Neural cell (in vitro differentiated cells): ENCODE results near the gene ZNF516. TPM values are rescaled to one million over a fixed set of nuclear protein-coding genes. Genes with fewer than 3 reads are reported as not detected.

Experiments
- H2AFZ ChIP-seq: fragments of 200-600, 300-800 bp; sonication (generic), shearing (Covaris generic); 2 replicates; pipeline ENCODE4 v1.6.0; 2014; ENCODE audit warnings: low read depth, mild to moderate bottlenecking, antibody characterized with exemption, low read length, moderate library complexity
- H3F3A ChIP-seq: fragments of 200-600 bp; shearing (Covaris generic); 2 replicates; pipeline ENCODE4 v1.6.1; 2016; ENCODE audit warnings: mild to moderate bottlenecking, moderate library complexity, mixed read lengths, antibody characterized with exemption, low read length; ENCODE audit not compliant: insufficient read depth, poor library complexity, severe bottlenecking
- H3K27ac ChIP-seq: fragments of 200-600, 300-800 bp; sonication (generic), shearing (Covaris generic); 2 replicates; pipeline ENCODE4 v1.5.1; 2014; ENCODE audit warnings: mild to moderate bottlenecking, low read length, moderate library complexity
- H3K27me3 ChIP-seq: fragments of 300-800, 200-600 bp; sonication (generic), shearing (Covaris generic); 2 replicates; pipeline ENCODE4 v1.6.0; 2014; ENCODE audit warnings: mild to moderate bottlenecking, low read depth, low read length, moderate library complexity; ENCODE audit not compliant: insufficient read depth
- H3K36me3 ChIP-seq: fragments of 300-800, 200-600 bp; sonication (generic), shearing (Covaris generic); 2 replicates; pipeline ENCODE4 v1.5.1; 2014; ENCODE audit warnings: mild to moderate bottlenecking, antibody characterized with exemption, low read length, moderate library complexity; ENCODE audit not compliant: insufficient read depth
- H3K4me2 ChIP-seq: fragments of 300-800, 200-600 bp; sonication (generic), shearing (Covaris generic); 2 replicates; pipeline ENCODE4 v1.6.0; 2014; ENCODE audit warnings: mild to moderate bottlenecking, low read length
- H3K4me3 ChIP-seq: fragments of 300-800, 200-600 bp; sonication (generic), shearing (Covaris generic); 2 replicates; pipeline ENCODE4 v1.5.1; 2014; ENCODE audit warnings: mild to moderate bottlenecking, low read length, moderate library complexity
- H3K79me2 ChIP-seq: fragments of 200-600 bp; shearing (Covaris generic); replicated peaks from 2 replicates; pipeline ENCODE4 v1.6.0; 2014; ENCODE audit warnings: mild to moderate bottlenecking, low read length, moderate library complexity; ENCODE audit not compliant: insufficient read depth
- H3K9ac ChIP-seq: fragments of 300-800, 200-600 bp; sonication (generic), shearing (Covaris generic); 2 replicates; pipeline ENCODE4 v1.6.1; 2016; ENCODE audit warnings: mild to moderate bottlenecking, low read length, mixed read lengths
- H3K9me2 ChIP-seq: fragments of 200-600 bp; shearing (Covaris generic); 2 replicates; pipeline ENCODE4 v1.6.1; 2016; ENCODE audit warnings: mild to moderate bottlenecking, low read length, mixed read lengths; ENCODE audit not compliant: insufficient read depth
- H3K9me3 ChIP-seq: fragments of 200-600, 300-800 bp; sonication (generic), shearing (Covaris generic); 2 replicates; pipeline ENCODE4 v1.6.1; 2016; ENCODE audit warnings: mild to moderate bottlenecking, mixed run types, low read length, moderate library complexity, mixed read lengths
- H4K20me1 ChIP-seq: fragments of 200-600 bp; shearing (Covaris generic); 2 replicates; pipeline ENCODE4 v1.6.1; 2016; ENCODE audit warnings: mild to moderate bottlenecking, mixed run types; ENCODE audit not compliant: insufficient read depth
- CTCF ChIP-seq: fragments of 450-650 bp; IDR thresholded peaks from 2 replicates; pipeline ENCODE4 v1.5.1; 2014; ENCODE audit warnings: antibody characterized with exemption, mild to moderate bottlenecking, moderate library complexity; ENCODE audit not compliant: poor library complexity, severe bottlenecking
- EP300 ChIP-seq: fragments of 450-650 bp; conservative IDR thresholded peaks from 2 replicates; pipeline ENCODE4 v1.6.1; 2014; ENCODE audit warnings: antibody characterized with exemption, mild to moderate bottlenecking, moderate library complexity; ENCODE audit not compliant: poor library complexity, severe bottlenecking
- EZH2 ChIP-seq: fragments of 200-600, 300-800 bp; shearing (Covaris generic), sonication (generic); IDR thresholded peaks from 2 replicates; pipeline ENCODE4 v1.6.1; 2014; ENCODE audit warnings: antibody characterized with exemption, low read length, borderline replicate concordance, mild to moderate bottlenecking; ENCODE audit not compliant: insufficient read depth, poor library complexity, severe bottlenecking
- MXI1 ChIP-seq: fragments of 450-650 bp; conservative IDR thresholded peaks from 2 replicates; pipeline ENCODE4 v1.6.1; 2014; ENCODE audit warnings: antibody characterized with exemption, mild to moderate bottlenecking; ENCODE audit not compliant: poor library complexity, severe bottlenecking
- POLR2AphosphoS5 ChIP-seq: IDR thresholded peaks from 2 replicates; pipeline ENCODE4 v1.6.1; 2012
- RAD21 ChIP-seq: fragments of 450-650 bp; conservative IDR thresholded peaks from 2 replicates; pipeline ENCODE4 v1.6.1; 2014; ENCODE audit warnings: antibody characterized with exemption, mild to moderate bottlenecking, moderate library complexity
- REST ChIP-seq: IDR thresholded peaks from 2 replicates; pipeline ENCODE4 v1.6.1; 2012; ENCODE audit warnings: borderline replicate concordance
- SMC3 ChIP-seq: fragments of 450-650 bp; conservative IDR thresholded peaks from 2 replicates; pipeline ENCODE4 v1.6.1; 2014; ENCODE audit warnings: antibody characterized with exemption, mild to moderate bottlenecking, moderate library complexity; ENCODE audit not compliant: poor library complexity
- TAF1 ChIP-seq: IDR thresholded peaks from 2 replicates; pipeline ENCODE4 v1.6.1; 2012; ENCODE audit warnings: low read depth
- polyA plus RNA-seq: library from polyadenylated mRNA; depleted of rRNA; stranded (reverse); fragments of >200 nt; gene quantifications from 2 replicates; pipeline ENCODE4 v1.2.3, GENCODE V29; 2014

ZNF516 gene
- polyA plus RNA-seq, 1 donor from 2014 or later = 11.5 TPM

DNA sequence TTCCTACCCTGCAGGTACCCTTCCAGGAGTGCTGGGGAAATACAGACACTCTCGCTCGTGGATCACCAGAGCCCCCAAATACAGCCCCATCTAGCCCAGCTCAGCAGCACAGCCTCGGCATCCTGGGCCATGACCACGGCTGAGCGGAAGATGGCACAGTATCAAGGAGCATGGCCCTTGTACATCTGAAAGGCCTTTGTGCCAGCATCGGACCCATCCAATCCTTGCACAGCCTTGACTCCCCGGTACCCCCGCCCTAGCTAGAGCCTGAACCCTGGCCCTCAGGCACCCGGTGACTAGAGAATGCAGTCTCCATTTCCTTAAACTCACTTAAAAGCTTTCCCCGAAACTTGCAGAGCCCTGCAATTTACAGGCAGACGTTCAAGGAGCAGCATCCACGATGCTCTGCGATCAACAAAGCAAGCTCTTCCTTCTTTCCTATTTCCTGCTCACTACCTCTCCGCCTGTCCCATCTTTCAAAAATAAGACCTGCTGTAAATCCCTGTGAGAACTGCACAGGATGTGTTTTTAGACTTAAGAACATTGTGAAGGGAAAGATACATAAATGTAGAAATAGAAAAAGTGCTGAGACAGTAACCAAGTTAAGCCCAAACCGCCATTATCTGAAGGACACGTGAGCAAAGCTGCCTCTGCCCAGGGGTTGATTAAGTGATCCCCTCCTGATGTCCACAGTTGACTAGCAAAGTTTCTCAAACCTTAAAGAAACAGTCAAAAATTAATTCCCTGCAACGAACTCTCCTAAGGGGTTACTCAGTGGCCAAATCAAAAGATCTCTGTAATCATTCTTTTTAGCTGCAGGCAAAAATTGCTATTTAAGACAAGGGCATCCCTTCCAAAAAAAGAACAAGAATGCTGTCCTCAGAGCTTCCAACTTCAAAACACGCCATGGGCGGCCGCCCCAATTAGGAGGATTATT lies 48.5 kb downstream of the ZNF516 start:
- Histone ChIP-seq H3K79me2 (peaks cover 77% of the 10 kb centered on the region), H3F3A (no peaks in the 10 kb centered on the region)

More for the DNA sequence above, 48.5 kb downstream of the ZNF516 start:
- Histone ChIP-seq H3K27ac (no peak overlapping the region), H2AFZ (no peak overlapping the region), H3K36me3 (no peaks in the 10 kb centered on the region), H3K27me3 (no peaks in the 10 kb centered on the region), H3K9ac (no peak overlapping the region), H3K4me2 (no peak overlapping the region), H3K4me3 (no peak overlapping the region), H3K9me3 (no peaks in the 10 kb centered on the region), H3K9me2 (no peaks in the 10 kb centered on the region), H4K20me1 (no peaks in the 10 kb centered on the region)
- TF ChIP-seq TAF1 = no peak
- TF ChIP-seq SMC3 = no peak
- TF ChIP-seq CTCF = no peak
- TF ChIP-seq POLR2AphosphoS5 = no peak
- TF ChIP-seq MXI1 = no peak
- no peak for TF ChIP-seq RAD21
- no peak for TF ChIP-seq EP300
- TF ChIP-seq EZH2 = no peak
- TF ChIP-seq REST = no peak
